ENCODE measurements around the gene CLRN3.

The CLRN3 gene

GRCh38 chr10:127892743-127893142, at the start of gene CLRN3:
CLRN3 (minus strand) TSS chr10:127892941; CDS start chr10:127892784, 157 bp downstream.
- DNase-seq: no peak

GRCh38 chr10:127940866-127941640, 48.3 kb upstream of the CLRN3 start:
- DNase-seq: no peak

- DNase-seq: no peak
Observed at GRCh38 chr10:127939786-127940330, 47.1 kb upstream of the CLRN3 start.

GRCh38 chr10:127937915-127938463, 45.2 kb upstream of the CLRN3 start:
- DNase-seq: no peak

- no peak for DNase-seq
Observed at GRCh38 chr10:127937069-127937468, 44.3 kb upstream of the CLRN3 start.

- no peak for DNase-seq
Observed at GRCh38 chr10:127935071-127935561, 42.4 kb upstream of the CLRN3 start.

- DNase-seq: no peak
Observed at GRCh38 chr10:127934383-127934782, 41.6 kb upstream of the CLRN3 start.

- no peak for DNase-seq
Observed at GRCh38 chr10:127933271-127933670, 40.5 kb upstream of the CLRN3 start.

GRCh38 chr10:127932521-127933270, 40.0 kb upstream of the CLRN3 start:
- DNase-seq: no peak

- DNase-seq: no peak
Observed at GRCh38 chr10:127928021-127928806, 35.5 kb upstream of the CLRN3 start.

- no peak for DNase-seq
Observed at GRCh38 chr10:127926455-127926854, 33.7 kb upstream of the CLRN3 start.

GRCh38 chr10:127925471-127926207, 32.9 kb upstream of the CLRN3 start:
- DNase-seq: no peak

- no peak for DNase-seq
Observed at GRCh38 chr10:127923646-127924045, 30.9 kb upstream of the CLRN3 start.

GRCh38 chr10:127922675-127923366, 30.1 kb upstream of the CLRN3 start:
- no peak for DNase-seq

- DNase-seq: no peak
Observed at GRCh38 chr10:127922206-127922605, 29.5 kb upstream of the CLRN3 start.

GRCh38 chr10:127921753-127922145, 29.0 kb upstream of the CLRN3 start:
- DNase-seq: no peak

- DNase-seq: no peak
Observed at GRCh38 chr10:127921075-127921752, 28.5 kb upstream of the CLRN3 start.

- no peak for DNase-seq
Observed at GRCh38 chr10:127920306-127921074, 27.7 kb upstream of the CLRN3 start.

GRCh38 chr10:127919418-127920271, 26.9 kb upstream of the CLRN3 start:
- no peak for DNase-seq

All from SHP77 treated with DMSO at 0.1 percent for 48 hours (cell line).